ENCODE measurements around the gene TNRC18. TPM values are rescaled to one million over a fixed set of nuclear protein-coding genes. Genes with fewer than 3 reads are reported as not detected.
"Not testable (repeated sequence)": the region's sequence is repeated elsewhere in the genome, so short reads cannot be mapped to it uniquely, and the experiment has no call there.

TNRC18 gene
- total RNA-seq, 2 experiments from 2014 or later = 39.4 to 48.6 TPM

DNA sequence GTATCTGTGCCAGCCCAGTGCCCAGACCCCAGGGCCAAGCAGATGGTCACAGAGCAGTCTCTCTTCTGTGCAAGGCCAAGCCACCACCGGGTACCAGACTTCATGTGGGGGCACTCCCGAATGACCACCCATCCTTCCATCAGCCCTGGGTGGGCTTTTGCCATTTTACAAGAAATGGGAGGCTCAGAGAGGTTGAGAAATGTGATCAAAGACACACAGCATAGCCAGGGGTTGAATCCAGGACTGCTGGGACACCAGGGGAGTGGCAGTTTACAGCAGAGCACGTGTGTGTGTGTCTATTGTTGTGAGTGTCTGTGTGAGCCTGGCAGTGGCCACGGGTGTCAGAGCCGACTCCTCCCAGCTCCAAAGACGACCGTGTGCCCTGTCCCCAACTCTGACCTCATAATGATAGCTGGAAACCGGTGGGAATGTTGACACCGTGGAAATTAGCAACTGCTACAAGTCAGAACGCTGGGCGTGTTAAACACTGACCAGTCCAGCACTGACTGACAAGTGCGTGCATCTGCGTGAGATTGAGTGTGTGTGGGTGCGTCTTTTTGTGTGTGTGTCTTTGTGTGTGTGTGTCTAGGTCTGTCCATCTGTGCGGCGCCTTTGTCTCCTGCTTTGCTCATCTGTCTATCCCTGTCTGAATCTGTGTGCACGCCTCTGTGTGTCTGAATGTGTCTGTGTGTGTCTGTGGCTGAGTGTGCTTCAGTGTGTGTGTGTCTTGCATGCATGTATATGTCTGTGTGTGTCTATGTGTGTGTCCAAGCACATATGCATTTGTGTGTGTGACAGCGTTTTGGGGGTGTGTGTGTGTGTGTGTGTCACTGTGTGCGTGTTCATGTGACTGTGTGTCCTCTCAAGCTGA, 158.1 kb downstream of the TNRC18 start:
- no peaks in the 10 kb centered on the region for H3K36me3 Mint-ChIP-seq (ENCODE audit: low read depth)
- no peaks in the 10 kb centered on the region for H3K4me1 Mint-ChIP-seq
- no peaks in the 10 kb centered on the region for H3K9me3 Mint-ChIP-seq (ENCODE audit: low read depth)
- POLR2A ChIA-PET = no interaction called here
- peaks cover 4% of the 10 kb centered on the region for H3K27me3 Mint-ChIP-seq
- CTCF ChIA-PET = no interaction called here
- intact Hi-C loops (cut with DNase I, micrococcal nuclease) = no loop called here
- no peak overlapping the region for H3K27ac Mint-ChIP-seq
- ATAC-seq = no peak
- no peak for DNase-seq
- H3K4me3 Mint-ChIP-seq = no peak overlapping the region

DNA sequence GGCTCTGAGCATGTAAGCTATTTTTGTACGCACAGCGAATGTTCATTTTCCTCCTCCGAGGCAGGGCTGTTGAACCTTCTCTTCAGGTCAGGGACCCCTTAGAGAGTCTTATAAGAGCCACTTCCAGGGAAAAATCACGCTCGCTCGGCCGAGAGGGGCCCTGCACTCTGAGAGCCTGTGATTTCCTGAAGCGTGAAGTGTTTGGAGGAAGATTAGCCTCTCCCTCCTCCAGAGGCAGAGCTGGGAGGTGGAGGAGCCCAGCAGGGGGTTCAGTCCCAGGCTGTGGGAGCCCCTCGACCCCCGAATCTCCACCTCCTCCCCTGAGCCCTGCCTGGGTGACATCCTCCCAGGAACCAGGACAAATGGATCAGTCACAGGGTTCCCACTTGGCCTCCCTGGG, 160.6 kb downstream of the TNRC18 start:
- H3K36me3 Mint-ChIP-seq (ENCODE audit: low read depth); H3K9me3 Mint-ChIP-seq (ENCODE audit: low read depth); CTCF ChIA-PET; H3K4me1 Mint-ChIP-seq; intact Hi-C loops (cut with DNase I, micrococcal nuclease); ATAC-seq; H3K27me3 Mint-ChIP-seq; POLR2A ChIA-PET; H3K27ac Mint-ChIP-seq; H3K4me3 Mint-ChIP-seq; DNase-seq: not testable (repeated sequence)

DNA sequence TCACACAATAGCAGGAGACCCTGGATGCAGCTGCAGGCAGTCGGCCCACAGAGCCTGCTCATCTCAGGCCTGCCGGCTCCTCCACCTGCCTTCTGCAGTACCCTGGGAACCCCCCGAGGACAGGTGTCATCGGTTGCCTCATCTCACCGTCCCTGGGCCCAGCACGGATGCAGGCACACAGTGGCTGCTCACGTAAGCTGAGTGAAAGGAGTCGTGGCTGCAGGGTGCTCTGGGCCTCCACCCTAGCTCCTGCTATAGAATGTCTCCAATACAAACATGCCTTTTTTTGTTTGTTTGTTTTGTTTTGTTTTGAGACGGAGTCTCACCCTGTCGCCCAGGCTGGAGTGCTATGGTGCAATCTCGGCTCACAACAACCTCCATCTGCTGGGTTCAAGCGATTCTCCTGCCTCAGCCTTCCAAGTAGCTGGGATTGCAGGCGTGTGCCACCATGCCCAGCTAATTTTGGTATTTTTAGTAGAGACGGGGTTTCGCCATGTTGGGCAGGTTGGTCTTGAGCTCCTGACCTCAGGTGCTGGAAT, 163.0 kb downstream of the TNRC18 start:
- H3K9me3 Mint-ChIP-seq (ENCODE audit: low read depth); ATAC-seq; intact Hi-C loops (cut with DNase I, micrococcal nuclease); H3K27me3 Mint-ChIP-seq; DNase-seq; H3K36me3 Mint-ChIP-seq (ENCODE audit: low read depth); POLR2A ChIA-PET; H3K4me3 Mint-ChIP-seq; CTCF ChIA-PET; H3K4me1 Mint-ChIP-seq; H3K27ac Mint-ChIP-seq: not testable (repeated sequence)

Other genes with a start within 250 kb of the TNRC18 start
- 10 to 100 TPM; 44.5 to 45.1 TPM for gene WIPI2, start 233.6 kb downstream of the TNRC18 start, total RNA-seq
- gene SLC29A4, start 140.9 kb downstream of the TNRC18 start, total RNA-seq = 1 to 10 TPM; 1.0 to 1.7 TPM
- 1 to 10 TPM; 8.5 to 9.1 TPM for gene FBXL18, start 90.0 kb upstream of the TNRC18 start, total RNA-seq
- gene ACTB, start 106.8 kb upstream of the TNRC18 start, total RNA-seq = over 10,000 TPM in 1 of 2 experiments, 1,000 to 10,000 TPM in 1; 9,205 to 11,516 TPM
- gene FSCN1, start 169.0 kb upstream of the TNRC18 start, total RNA-seq = 10 to 100 TPM; 18.5 to 21.0 TPM

All from activated CD4-positive, alpha-beta T cell treated with anti-CD3 and anti-CD28 coated beads for 36 hours (primary cell).